Osteoblast (primary cell): ENCODE measurements around the gene CA5A. TPM values are rescaled to one million over a fixed set of nuclear protein-coding genes. Genes with fewer than 3 reads are reported as not detected.

Source experiments
- DNase-seq: peaks from one replicate; pipeline ENCODE4 v3.0.0; 2011; ENCODE audit warnings: low spot score, mixed read lengths; ENCODE audit not compliant: insufficient read length; ENCODE audit errors: missing footprints
- H2AFZ ChIP-seq: 2 replicates; pipeline ENCODE4 v1.6.0; 2011; ENCODE audit warnings: mild to moderate bottlenecking, low read length
- H3K27ac ChIP-seq: 2 replicates; pipeline ENCODE4 v1.5.1; 2011; ENCODE audit warnings: mild to moderate bottlenecking, low read depth, low read length, moderate library complexity
- H3K27me3 ChIP-seq: 2 replicates; pipeline ENCODE4 v1.6.0; 2012; ENCODE audit warnings: mild to moderate bottlenecking, control low read depth, inconsistent platforms, low read length, moderate library complexity; ENCODE audit not compliant: insufficient read depth
- H3K36me3 ChIP-seq: 2 replicates; pipeline ENCODE4 v1.5.1; 2011; ENCODE audit warnings: mild to moderate bottlenecking, low read length, control low read depth, moderate library complexity; ENCODE audit not compliant: insufficient read depth
- H3K4me1 ChIP-seq: 2 replicates; pipeline ENCODE4 v1.5.1; 2011; ENCODE audit warnings: mild to moderate bottlenecking, low read length, control low read depth, moderate library complexity; ENCODE audit not compliant: insufficient read depth
- H3K4me2 ChIP-seq: 2 replicates; pipeline ENCODE4 v1.6.0; 2011; ENCODE audit warnings: mild to moderate bottlenecking, low read length; ENCODE audit not compliant: insufficient read depth
- H3K4me3 ChIP-seq: fragments of 200-600 bp; sonication (generic); 3 replicates; pipeline ENCODE4 v1.5.1; 2012; ENCODE audit warnings: mild to moderate bottlenecking, low read length, inconsistent platforms; ENCODE audit not compliant: insufficient read depth
- H3K79me2 ChIP-seq: 2 replicates; pipeline ENCODE4 v1.6.0; 2012; ENCODE audit warnings: mild to moderate bottlenecking, low read length, control low read depth, inconsistent platforms; ENCODE audit not compliant: insufficient read depth
- H3K9me3 ChIP-seq: 2 replicates; pipeline ENCODE4 v1.5.1; 2011; ENCODE audit warnings: low read depth, low read length, control low read depth
- H4K20me1 ChIP-seq: 2 replicates; pipeline ENCODE4 v1.6.0; 2012; ENCODE audit warnings: mild to moderate bottlenecking, low read length, control low read depth; ENCODE audit not compliant: insufficient read depth
- CTCF ChIP-seq: IDR thresholded peaks from 2 replicates; pipeline ENCODE4 v1.5.1; 2011; ENCODE audit warnings: mild to moderate bottlenecking, low read depth, low read length, moderate library complexity; ENCODE audit errors: extremely low read depth
- total RNA-seq: library from RNA; depleted of rRNA; stranded (reverse); fragments of >200 nt; gene quantifications from 2 replicates; pipeline ENCODE4 v1.2.3, GENCODE V29; 2012

CA5A gene
- total RNA-seq, 1 donor, result not detected

DNA sequence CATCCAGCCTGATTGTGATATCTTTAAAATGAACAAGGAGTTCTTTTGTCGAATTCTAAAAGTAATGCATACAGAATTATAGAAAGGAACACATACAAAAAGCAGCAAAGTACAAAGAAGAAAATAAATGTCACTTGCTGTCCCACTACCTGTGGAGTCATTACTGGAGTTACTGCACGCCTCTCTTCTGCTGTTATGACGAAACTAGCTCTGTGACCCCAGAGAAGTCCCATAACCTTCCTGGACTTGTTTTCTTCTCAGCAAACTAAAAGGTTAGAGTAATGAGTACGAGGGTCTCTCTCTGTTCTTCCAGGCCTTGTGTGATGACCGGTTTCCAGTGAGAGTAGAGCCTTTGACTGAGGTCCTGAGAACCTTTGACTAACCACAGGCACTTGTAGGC, 41.8 kb upstream of the CA5A start:
- H4K20me1 ChIP-seq, result no peaks in the 10 kb centered on the region
- H2AFZ ChIP-seq, result no peak overlapping the region
- no peaks in the 10 kb centered on the region for H3K27me3 ChIP-seq
- peaks cover 10% of the 10 kb centered on the region for H3K36me3 ChIP-seq
- no peak overlapping the region for H3K4me2 ChIP-seq
- H3K4me1 ChIP-seq, result peaks cover 7% of the 10 kb centered on the region
- H3K79me2 ChIP-seq, result peaks cover 32% of the 10 kb centered on the region
- no peak overlapping the region for H3K27ac ChIP-seq
- no peak for TF ChIP-seq CTCF
- no peak overlapping the region for H3K4me3 ChIP-seq
- no peaks in the 10 kb centered on the region for H3K9me3 ChIP-seq
- DNase-seq, result no peak

- no peaks in the 10 kb centered on the region for H3K27me3 ChIP-seq
- H2AFZ ChIP-seq, result no peak overlapping the region
- H3K4me3 ChIP-seq, result peak overlapping the region; percentile 17
- no peak for DNase-seq
- H3K9me3 ChIP-seq, result no peaks in the 10 kb centered on the region
- no peak for TF ChIP-seq CTCF
- peaks cover 9% of the 10 kb centered on the region for H3K36me3 ChIP-seq
- H3K4me1 ChIP-seq, result peaks cover 7% of the 10 kb centered on the region
- H3K4me2 ChIP-seq, result peak overlapping the region; percentile 60
- peaks cover 46% of the 10 kb centered on the region for H3K79me2 ChIP-seq
- H3K27ac ChIP-seq, result peak overlapping the region; percentile 72
- H4K20me1 ChIP-seq, result no peaks in the 10 kb centered on the region
Measured at GRCh38 chr16:87976665-87977064, 40.3 kb upstream of the CA5A start.

DNA sequence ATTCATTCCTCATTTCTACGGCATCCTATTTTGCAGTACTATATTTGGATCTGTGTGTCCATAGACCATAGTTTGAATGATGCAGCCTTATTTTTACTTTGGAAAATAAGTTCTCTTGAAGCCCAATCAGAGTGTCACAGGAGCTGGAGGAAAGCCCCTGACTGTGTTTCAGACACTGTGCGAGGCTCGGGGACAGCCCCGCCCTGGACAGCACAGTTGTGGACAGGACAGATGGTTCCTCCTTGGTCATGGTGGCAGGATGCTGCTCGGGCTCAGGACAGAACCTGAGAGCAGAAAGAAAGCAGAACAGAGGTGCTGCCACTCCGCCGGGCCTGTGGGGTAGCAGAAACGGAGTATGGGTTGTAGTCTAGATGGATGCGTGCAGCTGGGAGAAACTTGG, 37.8 kb upstream of the CA5A start:
- Histone ChIP-seq H3K79me2 (peaks cover 64% of the 10 kb centered on the region), H3K9me3 (no peaks in the 10 kb centered on the region), H3K4me2 (no peak overlapping the region), H3K4me3 (no peak overlapping the region), H3K36me3 (peaks cover 3% of the 10 kb centered on the region), H3K4me1 (peaks cover 15% of the 10 kb centered on the region), H3K27me3 (no peaks in the 10 kb centered on the region), H3K27ac (no peak overlapping the region), H2AFZ (no peak overlapping the region), H4K20me1 (no peaks in the 10 kb centered on the region)
- DNase-seq, result no peak
- TF ChIP-seq CTCF, result no peak

GRCh38 chr16:87973717-87974116, 37.4 kb upstream of the CA5A start:
- H3K27ac ChIP-seq, result no peak overlapping the region
- DNase-seq, result no peak
- peaks cover 19% of the 10 kb centered on the region for H3K4me1 ChIP-seq
- no peaks in the 10 kb centered on the region for H4K20me1 ChIP-seq
- TF ChIP-seq CTCF, result no peak
- no peaks in the 10 kb centered on the region for H3K9me3 ChIP-seq
- H3K79me2 ChIP-seq, result peaks cover 63% of the 10 kb centered on the region
- no peak overlapping the region for H2AFZ ChIP-seq
- no peaks in the 10 kb centered on the region for H3K27me3 ChIP-seq
- H3K36me3 ChIP-seq, result peaks cover 3% of the 10 kb centered on the region
- no peak overlapping the region for H3K4me2 ChIP-seq
- H3K4me3 ChIP-seq, result no peak overlapping the region
